GM03348 (cell line): ENCODE results near the gene C1D.
"Not testable (repeated sequence)": the region's sequence is repeated elsewhere in the genome, so short reads cannot be mapped to it uniquely, and the experiment has no call there.

Experiments
- DNase-seq: peaks from one replicate; pipeline ENCODE4 v3.0.0; 2012; ENCODE audit warnings: low spot score

Gene C1D

GRCh38 chr2:68062680-68063387 is at the start of gene C1D:
TSS of gene C1D (minus strand) at chr2:68063004. CDS start at chr2:68047310, 15,694 bp downstream.
- DNase-seq, result peak; percentile 95

- no peak for DNase-seq
Observed at GRCh38 chr2:68110102-68110501, 47.3 kb upstream of the C1D start.

GRCh38 chr2:68108120-68108519 is 45.3 kb upstream of the C1D start:
- no peak for DNase-seq

- DNase-seq, result no peak
Observed at GRCh38 chr2:68107475-68107874, 44.7 kb upstream of the C1D start.

GRCh38 chr2:68104111-68104835 is 41.5 kb upstream of the C1D start:
- DNase-seq, result no peak

- no peak for DNase-seq
Observed at GRCh38 chr2:68103709-68104055, 40.9 kb upstream of the C1D start.

GRCh38 chr2:68103030-68103708 is 40.4 kb upstream of the C1D start:
- no peak for DNase-seq

GRCh38 chr2:68100189-68100588 is 37.4 kb upstream of the C1D start:
- DNase-seq, result no peak

GRCh38 chr2:68099260-68099659 is 36.5 kb upstream of the C1D start:
- no peak for DNase-seq

GRCh38 chr2:68098291-68098797 is 35.5 kb upstream of the C1D start:
- DNase-seq, result no peak

GRCh38 chr2:68094111-68094510 is 31.3 kb upstream of the C1D start:
- DNase-seq, result no peak

GRCh38 chr2:68093634-68094033 is 30.8 kb upstream of the C1D start:
- DNase-seq, result no peak

- DNase-seq, result no peak
Observed at GRCh38 chr2:68091439-68092034, 28.7 kb upstream of the C1D start.

GRCh38 chr2:68089961-68090360 is 27.2 kb upstream of the C1D start:
- DNase-seq, result no peak

- DNase-seq, result no peak
Observed at GRCh38 chr2:68088940-68089339, 26.1 kb upstream of the C1D start.

GRCh38 chr2:68086166-68086565 is 23.4 kb upstream of the C1D start:
- no peak for DNase-seq

GRCh38 chr2:68083346-68083745 is 20.5 kb upstream of the C1D start:
- DNase-seq, result no peak

- DNase-seq, result no peak
Observed at GRCh38 chr2:68074050-68074449, 11.2 kb upstream of the C1D start.

GRCh38 chr2:68063797-68064646 is 1.2 kb upstream of the C1D start:
- not testable (repeated sequence) for DNase-seq

- DNase-seq, result no peak
Observed at GRCh38 chr2:68060652-68061051, 2.2 kb downstream of the C1D start.

GRCh38 chr2:68059784-68060525 is 2.8 kb downstream of the C1D start:
- peak; percentile 26 for DNase-seq
